Left ventricle myocardium superior (tissue), 1 donor: ENCODE measurements around the gene DGKK. TPM values are rescaled to one million over a fixed set of nuclear protein-coding genes. Genes with fewer than 3 reads are reported as not detected.
"Not testable (repeated sequence)": the region's sequence is repeated elsewhere in the genome, so short reads cannot be mapped to it uniquely, and the experiment has no call there.

Experiments
- ATAC-seq: fragments of 200-7000 bp; cut with Tn5 transposase; one replicate; pipeline ENCODE4 v1.9.1; 2020; ENCODE audit warnings: mild to moderate bottlenecking, moderate library complexity
- DNase-seq: peaks from one replicate; pipeline ENCODE4 v3.0.0-alpha.2; 2020
- intact Hi-C: fragments of 100-400 bp; cut with micrococcal nuclease; formaldehyde crosslinking; loops from one replicate; pipeline ENCODE4 v1.11.0; 2022
- total RNA-seq: library from RNA; stranded (reverse); fragmentation: NEBNext Ultra II Directional; extraction: Animal tissue kit (Norgen Biotek cat#: 25700); gene quantifications from one replicate; pipeline ENCODE4 v1.2.1, GENCODE V29; 2021
- donor health status: DM: no; HTN: yes; CAD: no; lungs with severe emphysema.

Gene DGKK
- total RNA-seq, 1 donor from 2014 or later = not detected

DNA sequence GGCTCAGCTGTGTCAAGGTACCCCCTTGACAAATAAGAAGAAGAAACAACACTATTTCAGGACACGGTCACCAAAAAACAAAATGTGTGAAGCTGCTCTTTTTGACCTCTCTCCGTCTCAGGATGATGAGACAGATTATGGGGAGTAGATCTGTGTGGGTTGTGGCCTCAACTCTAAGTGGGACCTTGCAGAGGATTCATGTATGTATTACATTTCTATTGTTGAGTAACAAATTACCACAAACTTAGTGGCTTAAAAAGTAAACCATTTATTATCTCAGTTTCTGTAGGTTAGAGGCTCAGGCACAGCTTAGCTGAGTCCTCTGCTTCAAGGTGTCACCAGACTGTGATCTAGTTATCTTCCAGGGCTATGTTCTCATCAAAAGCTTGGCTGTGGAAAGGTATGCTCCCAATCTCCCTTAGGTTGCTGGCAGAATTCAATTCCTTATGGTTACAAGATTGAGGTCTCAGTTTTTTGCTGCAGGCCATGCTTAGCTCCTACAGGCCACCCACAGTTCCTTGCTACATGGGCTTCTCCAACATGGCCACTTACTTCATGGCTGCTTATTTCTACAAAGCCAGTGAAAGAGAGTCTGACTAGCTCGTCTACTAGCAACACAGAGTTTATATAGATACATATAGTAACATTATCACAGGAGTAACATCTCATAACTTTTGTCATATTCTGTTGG lies 28.1 kb downstream of the DGKK start:
- intact Hi-C loops = no loop called here
- ATAC-seq = no peak
- no peak for DNase-seq

DNA sequence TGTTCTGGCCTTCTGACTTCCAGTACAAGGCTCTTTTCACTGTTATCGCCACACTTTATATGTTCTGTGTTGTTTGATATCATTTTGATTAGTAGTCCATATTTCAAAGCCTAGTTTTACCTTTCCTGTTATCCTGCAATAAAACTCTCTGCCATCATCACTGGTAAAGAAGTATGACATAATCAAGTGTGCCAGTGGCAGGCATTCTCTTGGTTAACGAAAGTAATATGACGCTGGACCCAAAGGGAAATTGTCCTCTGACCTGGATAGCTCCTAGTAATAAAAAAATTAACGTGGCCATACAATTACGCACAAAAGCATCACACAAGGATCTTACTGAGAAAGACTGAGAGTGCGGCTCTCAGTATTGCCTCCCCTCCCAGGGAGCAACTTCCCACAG lies 33.8 kb downstream of the DGKK start:
- DNase-seq (no peak), ATAC-seq (no peak)
- intact Hi-C loops = no loop called here

DNA sequence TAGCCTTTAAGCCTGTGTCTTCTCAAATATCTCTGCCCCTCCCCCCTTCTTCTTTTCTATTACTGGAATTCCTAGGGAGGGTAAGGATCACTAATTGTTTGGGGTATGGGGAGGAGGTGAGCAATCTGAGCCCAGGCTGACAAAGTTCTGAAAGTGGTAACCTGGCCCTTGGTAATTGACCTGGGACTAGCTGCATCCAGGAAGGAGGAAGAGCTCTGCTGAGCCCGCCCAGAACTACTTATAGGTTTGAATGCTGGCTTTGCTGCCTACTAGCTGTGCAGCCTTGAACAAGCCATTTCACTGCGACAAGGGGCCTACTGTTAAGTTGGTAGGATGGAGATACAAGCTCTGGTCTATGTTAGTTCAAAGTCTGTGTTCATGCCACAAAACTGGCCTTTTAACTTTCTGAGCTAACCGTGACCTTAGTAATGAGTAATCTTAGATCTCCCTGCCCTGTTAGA lies 37.8 kb downstream of the DGKK start:
- intact Hi-C loops = no loop called here
- ATAC-seq (no peak), DNase-seq (no peak)

DNA sequence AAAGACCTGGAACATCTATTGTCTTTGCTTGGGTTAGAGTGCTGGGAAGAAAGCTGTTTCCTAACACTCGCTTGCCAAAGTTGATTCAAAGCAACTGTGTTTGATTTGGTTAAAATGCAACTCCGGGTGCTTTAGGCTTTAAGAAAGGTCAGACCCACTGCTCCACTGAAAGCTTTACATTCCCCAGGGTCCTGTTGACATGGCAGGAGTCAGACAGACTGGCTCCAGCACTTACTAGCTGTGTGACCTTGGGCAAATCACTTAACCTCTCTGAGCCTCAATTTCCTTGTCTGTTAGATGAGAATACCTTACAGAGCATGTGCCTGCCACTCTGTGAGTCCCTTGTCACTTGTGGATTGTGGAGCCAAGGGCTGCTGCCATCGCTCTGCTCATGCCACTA lies 39.0 kb downstream of the DGKK start:
- intact Hi-C loops = no loop called here
- no peak for ATAC-seq
- DNase-seq = no peak

DNA sequence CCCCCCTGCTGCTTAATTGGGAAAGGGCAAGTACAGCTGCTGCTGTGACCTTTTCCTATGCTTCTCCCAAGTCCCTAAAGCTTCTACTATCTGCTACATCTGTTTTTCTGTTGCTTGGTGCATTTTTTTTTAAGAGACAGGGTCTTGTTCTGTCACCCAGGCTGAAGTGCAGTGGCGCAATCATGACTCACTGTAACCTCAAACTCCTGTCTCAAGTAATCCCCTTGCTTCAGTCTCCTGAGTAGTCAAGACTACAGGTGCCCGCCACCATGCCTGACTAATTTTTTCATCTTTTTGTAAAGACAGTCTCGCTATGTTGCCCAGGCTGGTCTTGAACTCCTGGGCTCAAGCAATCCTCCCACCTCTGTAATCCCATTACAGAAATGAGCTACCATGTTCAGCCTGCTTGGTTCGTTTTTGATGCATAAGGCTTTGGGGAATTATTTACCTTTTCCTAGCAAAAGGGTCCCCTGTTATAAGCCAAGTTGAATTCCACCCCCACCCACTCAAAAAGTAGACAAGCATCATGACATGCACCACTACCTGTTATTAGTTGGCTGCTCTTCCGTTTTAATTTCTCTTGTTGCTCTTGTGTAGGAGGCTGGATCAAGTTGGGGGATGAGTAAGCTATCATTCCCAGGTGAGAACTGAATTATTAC lies 39.6 kb downstream of the DGKK start:
- DNase-seq (no peak), ATAC-seq (no peak)
- intact Hi-C loops = no loop called here

DNA sequence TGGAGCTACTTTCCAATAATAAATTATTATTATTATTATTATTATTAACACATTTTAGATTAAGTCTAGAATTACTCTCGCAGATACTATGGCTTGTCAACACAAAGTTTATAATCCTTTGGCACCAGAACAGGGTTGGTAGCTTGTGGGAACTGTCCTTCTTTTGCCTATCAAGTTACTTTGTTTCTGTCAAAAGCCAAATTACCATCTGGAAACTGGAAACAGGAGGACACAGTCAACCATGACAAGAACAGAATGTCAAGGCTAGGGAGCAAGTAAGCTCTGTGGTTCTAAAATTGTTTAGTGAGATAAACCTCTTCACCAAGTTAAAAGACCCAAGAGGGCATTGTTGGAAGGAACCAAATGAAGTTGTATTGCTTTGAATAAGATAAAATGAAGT lies 42.5 kb downstream of the DGKK start:
- intact Hi-C loops = no loop called here
- DNase-seq (no peak), ATAC-seq (no peak)

DNA sequence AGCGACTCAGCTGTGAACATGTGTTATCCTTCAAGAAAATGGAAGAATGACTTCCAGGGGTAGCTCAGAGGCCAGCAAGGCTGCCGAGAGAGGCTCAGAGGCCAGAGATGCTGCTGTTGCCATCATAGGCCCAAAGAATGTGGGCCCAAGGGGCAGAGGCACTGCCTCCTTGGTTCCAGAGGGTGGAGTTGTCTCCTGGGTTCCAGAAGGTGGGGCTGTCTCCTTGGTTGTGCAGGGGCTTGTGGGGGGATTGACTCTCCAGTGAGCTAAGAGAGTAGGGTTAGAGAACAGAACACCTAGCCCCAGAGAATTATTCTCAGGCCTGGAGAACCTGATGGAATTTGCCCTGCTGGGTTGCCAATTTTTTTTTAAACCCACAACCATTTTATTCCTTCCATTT lies 62.6 kb downstream of the DGKK start:
- intact Hi-C loops = no loop called here
- DNase-seq = no peak
- no peak for ATAC-seq

DNA sequence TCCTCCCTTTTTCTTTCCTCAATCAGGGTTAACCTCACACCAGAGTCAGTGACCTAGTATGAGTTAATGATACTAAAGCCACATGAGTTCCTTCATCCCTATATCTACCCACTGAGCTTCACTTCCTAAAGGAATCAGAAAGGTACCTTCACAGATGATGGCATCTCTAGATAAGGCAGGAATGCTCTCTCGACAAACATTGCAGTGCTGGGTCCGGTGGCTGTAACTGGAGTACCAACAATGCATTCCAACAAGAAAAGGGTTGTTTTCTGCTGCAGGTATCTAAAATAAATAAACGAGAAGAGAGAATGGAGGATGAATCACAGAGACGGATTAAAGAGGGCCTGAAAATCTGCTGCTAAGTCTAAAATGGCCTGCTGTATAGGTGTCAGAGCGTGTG lies 66.7 kb downstream of the DGKK start:
- no peak for ATAC-seq
- intact Hi-C loops = no loop called here

DNA sequence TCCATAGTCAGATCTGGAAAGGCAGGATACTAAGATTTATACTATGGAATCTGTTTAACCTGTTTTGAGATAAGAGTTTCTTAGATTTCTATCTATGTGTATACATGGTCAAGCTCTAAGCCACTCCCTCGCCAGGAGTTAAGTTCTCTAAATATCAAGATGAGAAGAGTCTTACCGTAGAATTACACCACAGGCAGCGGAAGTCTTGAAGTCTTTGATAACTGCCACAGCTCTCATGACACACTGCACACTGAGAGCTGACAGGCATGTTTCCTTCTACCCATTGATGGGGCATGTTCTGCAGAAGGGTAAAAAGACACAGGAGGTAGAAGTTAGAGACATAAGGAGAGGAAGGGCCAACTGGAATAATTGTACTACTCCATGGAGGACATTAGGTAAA lies 67.7 kb downstream of the DGKK start:
- ATAC-seq (no peak), DNase-seq (no peak)
- intact Hi-C loops = no loop called here

More for the DNA sequence above, 66.7 kb downstream of the DGKK start:
- no peak for DNase-seq

DNA sequence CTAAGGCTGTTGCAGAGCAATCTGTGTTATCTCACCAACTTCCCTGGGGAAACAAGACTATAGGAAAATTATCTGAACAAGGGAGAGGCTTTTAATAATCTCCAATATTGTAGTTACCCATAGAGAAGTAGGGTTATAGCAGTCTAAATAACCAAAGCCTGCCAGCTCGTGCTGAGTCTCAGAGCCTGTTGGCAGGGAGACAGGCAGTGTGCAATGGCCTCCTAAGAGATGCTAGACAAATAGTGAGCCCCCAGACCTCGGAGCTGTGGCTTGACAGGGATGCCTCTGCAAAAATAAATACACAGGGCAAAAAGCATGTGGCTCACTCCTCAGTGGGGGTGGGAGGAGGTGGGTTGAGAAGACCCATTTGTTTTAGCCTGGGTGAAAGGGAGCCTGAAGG lies 76.7 kb downstream of the DGKK start:
- intact Hi-C loops = no loop called here
- no peak for ATAC-seq
- no peak for DNase-seq

DNA sequence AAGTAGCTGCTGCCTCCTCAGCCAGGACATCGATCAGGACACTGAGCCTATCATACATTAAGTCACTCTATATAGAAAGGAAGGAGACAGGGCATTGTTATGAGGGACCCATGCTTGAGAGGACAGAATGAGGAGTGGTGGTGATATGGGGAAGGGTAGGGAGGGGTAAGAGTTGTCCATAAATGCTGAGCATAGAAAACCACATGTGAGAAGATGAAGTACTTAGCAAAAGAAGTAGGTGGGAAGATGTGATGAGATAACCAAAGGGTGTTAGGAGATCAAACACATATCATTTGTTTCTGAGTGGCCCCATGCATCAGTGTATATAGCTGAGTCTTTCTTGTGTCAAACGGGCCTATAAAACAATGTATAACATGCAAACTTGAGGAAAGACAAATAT lies 84.1 kb downstream of the DGKK start:
- intact Hi-C loops = no loop called here
- DNase-seq (no peak), ATAC-seq (no peak)

DNA sequence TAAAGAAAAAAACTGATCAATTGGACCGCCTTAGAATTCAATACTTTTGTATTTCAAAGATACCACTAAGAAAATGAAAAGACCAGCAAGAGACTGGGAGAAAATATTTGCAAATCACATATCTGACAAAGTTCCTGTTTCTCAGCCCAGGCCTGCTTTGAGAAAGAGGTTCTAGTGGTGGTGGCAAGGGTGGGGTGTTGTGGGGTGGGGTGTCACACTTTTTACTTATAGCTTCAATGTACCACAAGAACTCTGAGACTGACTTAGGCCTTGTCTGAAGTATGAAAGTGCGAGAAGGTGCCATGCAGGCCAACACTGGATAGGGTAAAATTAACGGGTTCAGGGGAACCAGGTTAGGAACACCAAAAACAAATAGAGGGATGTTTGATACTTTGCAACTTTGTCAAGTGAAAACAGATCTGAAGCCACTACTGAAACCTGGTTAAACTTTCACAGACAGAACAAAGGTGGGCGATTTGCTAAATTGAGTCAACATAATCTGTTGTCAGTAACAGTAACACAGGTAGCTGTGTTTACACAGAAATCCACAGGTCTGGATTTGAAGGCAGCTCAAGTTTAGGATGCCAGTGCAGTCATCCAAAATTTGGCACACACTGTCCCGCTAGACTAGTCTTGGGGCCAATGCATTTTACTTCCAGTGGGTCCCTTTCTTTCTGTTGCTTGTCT lies 88.8 kb downstream of the DGKK start:
- DNase-seq (no peak), ATAC-seq (no peak)
- intact Hi-C loops = no loop called here

DNA sequence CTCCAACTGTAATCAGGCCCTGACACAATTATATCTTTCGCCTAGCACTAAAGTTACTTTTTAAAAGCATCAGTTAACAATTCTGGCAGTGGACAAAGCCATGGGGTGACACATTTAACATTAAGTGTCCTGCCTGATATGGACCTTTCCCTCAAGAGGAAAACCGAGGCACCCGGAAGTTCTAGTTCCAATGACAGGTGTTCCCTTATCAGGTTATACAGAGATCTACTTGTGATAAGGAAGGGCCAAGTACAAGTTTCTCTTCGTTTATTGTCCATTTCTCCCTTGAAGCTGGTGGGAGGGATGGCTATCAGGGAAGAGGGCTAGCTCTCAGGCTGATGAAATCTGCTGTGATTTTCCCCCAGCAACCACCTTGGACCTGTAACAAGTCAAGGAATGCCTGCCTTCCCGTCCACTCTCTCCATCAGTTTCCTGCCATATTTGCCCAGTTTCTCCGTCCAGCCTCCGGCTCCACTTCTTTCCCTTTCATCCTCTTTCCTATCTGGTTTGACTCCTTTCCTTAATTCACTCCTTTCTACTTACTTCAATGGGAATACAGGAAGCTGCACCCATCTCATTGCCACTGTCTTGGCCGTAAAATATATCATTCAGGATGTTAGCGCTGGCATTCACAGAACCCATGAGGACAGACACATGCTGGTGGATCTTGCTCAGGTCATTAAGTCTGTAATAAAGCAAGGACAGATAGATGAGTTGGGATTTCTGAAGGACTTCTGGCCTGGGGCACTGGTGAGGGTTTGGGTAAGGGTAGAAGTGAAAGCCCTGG lies 95.0 kb downstream of the DGKK start:
- ATAC-seq (no peak), DNase-seq (no peak)
- intact Hi-C loops = no loop called here

DNA sequence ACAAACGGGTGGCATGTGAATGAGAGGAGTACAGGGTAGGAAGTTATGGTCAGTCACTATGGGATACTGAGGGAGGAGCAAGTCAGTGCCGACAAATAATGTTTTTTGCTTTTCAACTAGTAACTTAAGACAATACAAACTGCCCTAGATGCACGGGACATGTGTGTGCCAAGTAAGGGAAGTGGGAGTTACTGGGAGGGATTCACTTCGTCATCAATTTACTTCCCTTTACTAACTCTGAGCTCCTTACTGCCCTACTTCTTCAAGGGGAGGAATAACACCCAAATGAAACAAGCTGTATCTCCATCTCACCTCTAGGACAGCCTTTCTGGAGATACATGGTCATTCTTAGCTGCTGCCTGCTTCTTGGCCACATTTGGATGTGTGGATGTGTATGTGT lies 97.7 kb downstream of the DGKK start:
- ATAC-seq = no peak
- DNase-seq = no peak
- intact Hi-C loops = no loop called here

DNA sequence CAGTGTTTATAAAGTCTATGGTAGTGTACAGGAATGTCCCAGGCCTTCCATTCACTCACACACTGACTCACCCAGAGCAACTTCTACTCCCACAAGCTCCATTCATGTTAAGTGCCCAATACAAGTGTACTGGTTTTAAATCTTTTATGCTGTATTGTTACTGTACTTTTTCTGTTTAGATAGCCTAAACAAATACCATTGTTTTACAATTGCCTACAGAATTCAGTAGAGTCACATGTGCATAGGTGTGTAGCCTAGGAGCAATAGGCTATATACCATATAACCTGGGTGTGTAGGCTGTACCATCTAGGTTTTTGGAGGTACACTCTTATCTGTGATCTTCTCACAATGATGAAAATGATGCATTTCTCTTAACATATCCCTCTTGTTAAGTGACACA lies 126.7 kb downstream of the DGKK start:
- ATAC-seq = no peak
- intact Hi-C loops = no loop called here
- no peak for DNase-seq

DNA sequence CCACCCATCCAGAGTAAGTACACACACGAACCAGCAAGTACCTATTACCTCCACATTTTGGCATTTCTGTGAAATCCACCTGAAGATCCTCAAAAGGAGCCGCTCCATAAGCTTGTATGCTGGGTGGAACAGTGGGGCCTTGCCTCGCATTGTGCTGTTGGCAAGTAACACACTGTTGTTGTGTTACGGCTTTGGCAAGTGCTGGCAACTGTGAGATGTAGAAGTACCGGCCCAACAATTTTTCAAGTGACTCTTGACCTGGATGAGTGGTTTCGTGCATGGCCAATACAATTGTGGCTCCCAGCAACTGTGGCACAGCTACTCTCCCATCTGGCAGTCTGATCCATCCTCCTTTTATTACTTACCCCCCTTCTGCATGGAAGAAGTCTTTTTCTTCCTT lies 137.3 kb downstream of the DGKK start:
- DNase-seq = no peak
- intact Hi-C loops = no loop called here
- no peak for ATAC-seq

DNA sequence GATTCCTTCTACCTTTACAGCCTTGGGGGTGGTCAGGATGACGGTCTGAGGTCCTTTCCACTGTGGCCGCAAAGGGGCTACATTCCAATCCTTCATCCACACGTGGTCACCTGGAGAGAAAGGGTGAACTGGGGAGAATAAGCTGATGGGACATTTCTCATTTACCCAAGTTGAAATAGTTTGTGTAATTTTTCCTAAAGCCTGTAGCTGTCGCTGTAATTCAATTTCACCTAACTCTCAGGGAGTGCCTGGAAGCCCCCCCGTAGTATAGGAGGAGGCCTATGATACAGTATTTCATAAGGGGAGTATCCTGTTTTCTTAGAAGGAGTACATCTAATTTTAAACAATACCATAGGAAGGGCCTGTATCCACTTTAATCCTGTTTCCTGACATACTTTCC lies 138.0 kb downstream of the DGKK start:
- DNase-seq, ATAC-seq, intact Hi-C loops: not testable (repeated sequence)

DNA sequence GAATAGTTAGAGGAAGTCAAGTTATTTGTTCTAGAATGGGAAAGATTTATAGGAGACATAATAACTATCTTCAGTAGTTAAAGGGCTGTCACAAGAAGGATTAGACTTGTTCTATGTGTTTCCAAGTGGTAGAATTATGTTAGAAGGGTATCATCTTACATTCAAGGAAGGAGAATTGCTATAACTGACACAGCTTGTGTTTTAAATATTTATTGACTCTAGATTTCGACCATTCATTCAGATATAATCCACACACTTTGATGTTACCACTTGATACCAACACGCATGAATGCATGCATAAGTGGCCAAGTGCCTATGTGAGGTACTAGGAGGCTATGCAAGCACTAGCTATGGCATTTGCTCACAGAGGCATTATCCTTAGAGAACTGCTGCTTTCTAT lies 143.4 kb downstream of the DGKK start:
- ATAC-seq (no peak), DNase-seq (no peak)
- intact Hi-C loops = no loop called here
